Osteoblast (primary cell): ENCODE measurements around the gene NEK6. TPM values are rescaled to one million over a fixed set of nuclear protein-coding genes. Genes with fewer than 3 reads are reported as not detected.

Experiments
- DNase-seq: peaks from one replicate; pipeline ENCODE4 v3.0.0; 2011; ENCODE audit warnings: low spot score, mixed read lengths; ENCODE audit not compliant: insufficient read length; ENCODE audit errors: missing footprints
- H2AFZ ChIP-seq: 2 replicates; pipeline ENCODE4 v1.6.0; 2011; ENCODE audit warnings: mild to moderate bottlenecking, low read length
- H3K27ac ChIP-seq: 2 replicates; pipeline ENCODE4 v1.5.1; 2011; ENCODE audit warnings: mild to moderate bottlenecking, low read depth, low read length, moderate library complexity
- H3K27me3 ChIP-seq: 2 replicates; pipeline ENCODE4 v1.6.0; 2012; ENCODE audit warnings: mild to moderate bottlenecking, control low read depth, inconsistent platforms, low read length, moderate library complexity; ENCODE audit not compliant: insufficient read depth
- H3K36me3 ChIP-seq: 2 replicates; pipeline ENCODE4 v1.5.1; 2011; ENCODE audit warnings: mild to moderate bottlenecking, low read length, control low read depth, moderate library complexity; ENCODE audit not compliant: insufficient read depth
- H3K4me1 ChIP-seq: 2 replicates; pipeline ENCODE4 v1.5.1; 2011; ENCODE audit warnings: mild to moderate bottlenecking, low read length, control low read depth, moderate library complexity; ENCODE audit not compliant: insufficient read depth
- H3K4me2 ChIP-seq: 2 replicates; pipeline ENCODE4 v1.6.0; 2011; ENCODE audit warnings: mild to moderate bottlenecking, low read length; ENCODE audit not compliant: insufficient read depth
- H3K4me3 ChIP-seq: fragments of 200-600 bp; sonication (generic); 3 replicates; pipeline ENCODE4 v1.5.1; 2012; ENCODE audit warnings: mild to moderate bottlenecking, low read length, inconsistent platforms; ENCODE audit not compliant: insufficient read depth
- H3K79me2 ChIP-seq: 2 replicates; pipeline ENCODE4 v1.6.0; 2012; ENCODE audit warnings: mild to moderate bottlenecking, low read length, control low read depth, inconsistent platforms; ENCODE audit not compliant: insufficient read depth
- H3K9me3 ChIP-seq: 2 replicates; pipeline ENCODE4 v1.5.1; 2011; ENCODE audit warnings: low read depth, low read length, control low read depth
- H4K20me1 ChIP-seq: 2 replicates; pipeline ENCODE4 v1.6.0; 2012; ENCODE audit warnings: mild to moderate bottlenecking, low read length, control low read depth; ENCODE audit not compliant: insufficient read depth
- CTCF ChIP-seq: IDR thresholded peaks from 2 replicates; pipeline ENCODE4 v1.5.1; 2011; ENCODE audit warnings: mild to moderate bottlenecking, low read depth, low read length, moderate library complexity; ENCODE audit errors: extremely low read depth
- total RNA-seq: library from RNA; depleted of rRNA; stranded (reverse); fragments of >200 nt; gene quantifications from 2 replicates; pipeline ENCODE4 v1.2.3, GENCODE V29; 2012

The NEK6 gene
- total RNA-seq, 1 donor = 128 TPM

GRCh38 chr9:124345063-124345462 lies 87.3 kb downstream of the NEK6 start:
- H3K36me3 ChIP-seq = peaks cover 84% of the 10 kb centered on the region
- no peak overlapping the region for H2AFZ ChIP-seq
- no peak overlapping the region for H3K4me2 ChIP-seq
- H3K79me2 ChIP-seq = peaks cover 18% of the 10 kb centered on the region
- no peaks in the 10 kb centered on the region for H3K27me3 ChIP-seq
- no peak overlapping the region for H3K4me3 ChIP-seq
- peak; percentile 72 for DNase-seq
- peak overlapping the region; percentile 22 for H3K27ac ChIP-seq
- peaks cover 41% of the 10 kb centered on the region for H4K20me1 ChIP-seq
- no peak for TF ChIP-seq CTCF
- H3K4me1 ChIP-seq = peaks cover 22% of the 10 kb centered on the region
- H3K9me3 ChIP-seq = no peaks in the 10 kb centered on the region

GRCh38 chr9:124345751-124346281 lies 88.1 kb downstream of the NEK6 start:
- H3K79me2 ChIP-seq = peaks cover 14% of the 10 kb centered on the region
- DNase-seq = peak; percentile 50
- H3K4me3 ChIP-seq = no peak overlapping the region
- no peak overlapping the region for H2AFZ ChIP-seq
- peaks cover 41% of the 10 kb centered on the region for H4K20me1 ChIP-seq
- H3K4me2 ChIP-seq = no peak overlapping the region
- peaks cover 22% of the 10 kb centered on the region for H3K4me1 ChIP-seq
- no peaks in the 10 kb centered on the region for H3K27me3 ChIP-seq
- H3K27ac ChIP-seq = no peak overlapping the region
- no peak for TF ChIP-seq CTCF
- H3K36me3 ChIP-seq = peaks cover 84% of the 10 kb centered on the region
- no peaks in the 10 kb centered on the region for H3K9me3 ChIP-seq

- Histone ChIP-seq H3K36me3 (peaks cover 88% of the 10 kb centered on the region), H3K27me3 (no peaks in the 10 kb centered on the region), H3K79me2 (peaks cover 11% of the 10 kb centered on the region)
Observed at GRCh38 chr9:124346347-124347163, 88.8 kb downstream of the NEK6 start.

More at GRCh38 chr9:124346347-124347163, 88.8 kb downstream of the NEK6 start:
- Histone ChIP-seq H3K27ac (no peak overlapping the region), H4K20me1 (peaks cover 43% of the 10 kb centered on the region), H3K4me1 (peaks cover 19% of the 10 kb centered on the region), H2AFZ (no peak overlapping the region), H3K4me3 (no peak overlapping the region), H3K9me3 (no peaks in the 10 kb centered on the region), H3K4me2 (no peak overlapping the region)
- DNase-seq = peak; percentile 54
- no peak for TF ChIP-seq CTCF
